ENCODE results near the gene CATSPERE.

DNA sequence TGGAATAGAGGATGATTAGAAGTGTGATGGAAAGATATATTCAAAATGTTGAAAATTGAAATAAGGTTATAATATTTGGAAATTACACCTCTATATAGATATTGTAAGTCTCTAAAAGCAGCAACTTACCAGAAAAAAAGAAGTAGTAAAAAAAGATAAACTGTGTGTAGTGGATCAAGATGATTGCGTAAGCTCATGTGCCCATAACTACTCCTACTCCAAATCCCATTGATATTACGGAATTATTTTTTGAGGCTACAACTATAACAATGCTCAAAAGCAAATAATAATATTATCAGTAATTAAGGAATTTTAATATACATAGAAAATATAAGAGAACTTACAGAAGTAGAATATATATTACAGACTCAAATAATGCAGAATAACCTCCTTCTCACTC, 33.6 kb downstream of the CATSPERE start:
- TF ChIP-seq CTCF (IDR thresholded peaks at IDR 0.05) (no peak), POLR2A (IDR thresholded peaks at IDR 0.05) (no peak), POLR2AphosphoS5 (IDR thresholded peaks at IDR 0.05) (no peak)

Data from prostate gland (tissue), 2 donors.